Measurements from ENCODE around the gene UBR1.

GRCh38 chr15:42996871-42997270, 109.0 kb downstream of the UBR1 start:
- TF ChIP-seq, protein P1, sequence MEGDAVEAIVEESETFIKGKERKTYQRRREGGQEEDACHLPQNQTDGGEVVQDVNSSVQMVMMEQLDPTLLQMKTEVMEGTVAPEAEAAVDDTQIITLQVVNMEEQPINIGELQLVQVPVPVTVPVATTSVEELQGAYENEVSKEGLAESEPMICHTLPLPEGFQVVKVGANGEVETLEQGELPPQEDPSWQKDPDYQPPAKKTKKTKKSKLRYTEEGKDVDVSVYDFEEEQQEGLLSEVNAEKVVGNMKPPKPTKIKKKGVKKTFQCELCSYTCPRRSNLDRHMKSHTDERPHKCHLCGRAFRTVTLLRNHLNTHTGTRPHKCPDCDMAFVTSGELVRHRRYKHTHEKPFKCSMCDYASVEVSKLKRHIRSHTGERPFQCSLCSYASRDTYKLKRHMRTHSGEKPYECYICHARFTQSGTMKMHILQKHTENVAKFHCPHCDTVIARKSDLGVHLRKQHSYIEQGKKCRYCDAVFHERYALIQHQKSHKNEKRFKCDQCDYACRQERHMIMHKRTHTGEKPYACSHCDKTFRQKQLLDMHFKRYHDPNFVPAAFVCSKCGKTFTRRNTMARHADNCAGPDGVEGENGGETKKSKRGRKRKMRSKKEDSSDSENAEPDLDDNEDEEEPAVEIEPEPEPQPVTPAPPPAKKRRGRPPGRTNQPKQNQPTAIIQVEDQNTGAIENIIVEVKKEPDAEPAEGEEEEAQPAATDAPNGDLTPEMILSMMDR (IDR thresholded peaks at IDR 0.05; ENCODE audit: low read length), result no peak
- TF ChIP-seq EZH2 (IDR thresholded peaks at IDR 0.05; ENCODE audit: borderline replicate concordance, low read length), result no peak
